GM19468 (cell line): Measurements from ENCODE around the gene PDGFD.

Experiments used
- ATAC-seq: cut with Tn5 transposase; IDR thresholded peaks from one replicate; pipeline ENCODE4 v1.9.1; 2021; ENCODE audit warnings: mild to moderate bottlenecking, moderate library complexity, moderate number of reproducible peaks; ENCODE audit not compliant: unreplicated experiment; ENCODE audit errors: extremely low read depth

The PDGFD gene

GRCh38 chr11:104164028-104164520, at the start of gene PDGFD:
PDGFD (minus strand) TSS chr11:104164147.
- ATAC-seq: peak; percentile 95

- ATAC-seq: no peak
These were observed 43.0 kb upstream of the PDGFD start for GRCh38 chr11:104206936-104207335.

GRCh38 chr11:104205838-104206237, 41.9 kb upstream of the PDGFD start:
- ATAC-seq: no peak

GRCh38 chr11:104200688-104201087, 36.7 kb upstream of the PDGFD start:
- no peak for ATAC-seq

GRCh38 chr11:104199053-104199452, 35.1 kb upstream of the PDGFD start:
- ATAC-seq: no peak

GRCh38 chr11:104198576-104198975, 34.6 kb upstream of the PDGFD start:
- no peak for ATAC-seq

GRCh38 chr11:104191124-104191523, 27.2 kb upstream of the PDGFD start:
- no peak for ATAC-seq

GRCh38 chr11:104183593-104183992, 19.6 kb upstream of the PDGFD start:
- no peak for ATAC-seq

- no peak for ATAC-seq
These were observed 11.8 kb upstream of the PDGFD start for GRCh38 chr11:104175769-104176168.

GRCh38 chr11:104169091-104169490, 5.1 kb upstream of the PDGFD start:
- no peak for ATAC-seq

GRCh38 chr11:104165014-104165413, 1.1 kb upstream of the PDGFD start:
- ATAC-seq: no peak

GRCh38 chr11:104163100-104164027, 583 bp downstream of the PDGFD start:
- ATAC-seq: no peak

GRCh38 chr11:104161751-104162450, 2.0 kb downstream of the PDGFD start:
- ATAC-seq: no peak

- ATAC-seq: no peak
These were observed 4.6 kb downstream of the PDGFD start for GRCh38 chr11:104159356-104159755.

GRCh38 chr11:104155375-104155774, 8.6 kb downstream of the PDGFD start:
- ATAC-seq: no peak

- no peak for ATAC-seq
These were observed 9.7 kb downstream of the PDGFD start for GRCh38 chr11:104154296-104154695.

- ATAC-seq: no peak
These were observed 10.9 kb downstream of the PDGFD start for GRCh38 chr11:104152941-104153505.

GRCh38 chr11:104151404-104152204, 12.3 kb downstream of the PDGFD start:
- ATAC-seq: no peak

GRCh38 chr11:104148706-104149105, 15.2 kb downstream of the PDGFD start:
- no peak for ATAC-seq

- no peak for ATAC-seq
These were observed 15.9 kb downstream of the PDGFD start for GRCh38 chr11:104148074-104148473.
